Neural crest cell (in vitro differentiated cells): ENCODE results near the gene DENND1A. TPM values are rescaled to one million over a fixed set of nuclear protein-coding genes. Genes with fewer than 3 reads are reported as not detected.
"Not testable (repeated sequence)": the region's sequence is repeated elsewhere in the genome, so short reads cannot be mapped to it uniquely, and the experiment has no call there.

Experiments used
- DNase-seq: peaks from one replicate; pipeline ENCODE4 v3.0.0; 2021; ENCODE audit warnings: low read depth, mixed read lengths, low spot score
- H3K27ac Mint-ChIP-seq: one replicate; pipeline ENCODE4 v1.8.0; 2021; ENCODE audit warnings: mild to moderate bottlenecking, mixed read lengths; ENCODE audit not compliant: unreplicated experiment
- H3K27me3 Mint-ChIP-seq: 2 replicates; pipeline ENCODE4 v1.8.0; 2021; ENCODE audit warnings: low read depth, mild to moderate bottlenecking, mixed read lengths
- H3K36me3 Mint-ChIP-seq: 2 replicates; pipeline ENCODE4 v1.8.0; 2021; ENCODE audit warnings: low read depth, mild to moderate bottlenecking, mixed read lengths
- H3K4me1 Mint-ChIP-seq: 2 replicates; pipeline ENCODE4 v1.8.0; 2021; ENCODE audit warnings: mixed read lengths
- H3K4me3 Mint-ChIP-seq: one replicate; pipeline ENCODE4 v1.8.0; 2021; ENCODE audit warnings: mild to moderate bottlenecking, mixed read lengths
- H3K9me3 Mint-ChIP-seq: 2 replicates; pipeline ENCODE4 v1.8.0; 2021; ENCODE audit warnings: mixed read lengths
- CTCF ChIP-seq: fragments of 200-600 bp; sonication (generic); conservative IDR thresholded peaks from 2 replicates; pipeline ENCODE4 v1.5.0; 2021; ENCODE audit warnings: antibody characterized with exemption, mild to moderate bottlenecking
- total RNA-seq: library from RNA; stranded (reverse); gene quantifications from 2 replicates; pipeline ENCODE4 v1.2.1, GENCODE V29; 2021

The DENND1A gene
- total RNA-seq, 1 donor from 2014 or later = 17.8 TPM

DNA sequence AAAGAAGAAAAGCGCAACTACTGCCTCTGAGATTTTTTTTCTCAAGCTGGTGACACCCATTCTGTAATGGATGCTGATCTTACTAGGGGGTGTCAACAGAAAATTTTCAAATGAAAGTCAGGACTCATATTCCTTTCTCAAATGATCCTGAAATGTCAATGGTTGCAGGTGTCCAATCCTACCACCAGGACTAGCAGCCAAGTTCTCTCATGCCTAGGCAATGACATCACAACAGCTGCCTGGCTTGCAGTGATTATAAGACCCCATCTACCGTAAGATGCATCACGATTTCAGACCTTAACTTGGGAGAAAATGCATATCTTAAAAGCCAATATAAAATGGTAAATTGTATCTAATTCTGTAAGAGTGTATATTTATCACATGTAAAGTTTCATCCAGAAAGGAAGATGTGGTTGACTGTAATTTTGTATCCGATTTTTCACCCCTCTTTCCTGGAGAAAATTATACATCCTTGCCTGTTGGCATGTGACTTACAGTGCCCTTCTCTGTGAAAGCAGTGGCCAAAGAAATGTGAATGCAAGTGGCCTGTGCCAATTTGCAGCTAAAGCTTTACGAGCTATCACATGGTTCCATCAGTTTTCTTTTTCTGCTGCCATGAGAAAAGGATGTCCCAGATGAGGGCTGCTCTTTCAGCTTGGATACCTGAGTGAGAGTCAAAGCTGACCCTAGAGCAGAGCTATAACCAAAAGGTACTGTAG, 104.4 kb downstream of the DENND1A start:
- no peaks in the 10 kb centered on the region for H3K27me3 Mint-ChIP-seq
- peak; percentile 33 for TF ChIP-seq CTCF
- H3K27ac Mint-ChIP-seq = no peak overlapping the region
- no peak for DNase-seq
- H3K9me3 Mint-ChIP-seq = peaks cover 20% of the 10 kb centered on the region
- peaks cover 29% of the 10 kb centered on the region for H3K36me3 Mint-ChIP-seq
- peaks cover 7% of the 10 kb centered on the region for H3K4me1 Mint-ChIP-seq
- H3K4me3 Mint-ChIP-seq = no peak overlapping the region

GRCh38 chr9:123823194-123823947, 106.6 kb downstream of the DENND1A start:
- no peaks in the 10 kb centered on the region for H3K27me3 Mint-ChIP-seq
- no peak overlapping the region for H3K27ac Mint-ChIP-seq
- TF ChIP-seq CTCF = no peak

DNA sequence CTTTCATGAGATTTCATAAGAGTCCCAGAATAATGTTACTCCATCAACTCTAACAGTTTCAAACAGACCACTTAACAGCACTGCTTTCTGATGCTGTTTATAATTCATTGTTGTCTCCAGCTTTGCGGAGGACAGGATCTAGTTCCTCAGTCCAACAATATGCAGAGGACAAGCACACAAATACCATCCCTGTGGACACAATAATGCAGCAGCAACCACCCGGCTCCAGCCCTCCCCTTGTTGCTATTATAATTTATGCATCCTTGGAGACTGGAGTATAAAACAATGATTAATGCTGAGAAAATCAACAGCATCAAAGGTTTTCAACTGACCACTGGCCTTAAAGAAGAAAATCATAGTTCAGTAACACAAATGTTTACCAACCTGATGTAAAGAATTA, 108.3 kb downstream of the DENND1A start:
- peaks cover 2% of the 10 kb centered on the region for H3K36me3 Mint-ChIP-seq
- H3K27me3 Mint-ChIP-seq = no peaks in the 10 kb centered on the region
- no peak for DNase-seq

More at GRCh38 chr9:123823194-123823947, 106.6 kb downstream of the DENND1A start:
- Mint-ChIP-seq H3K9me3 (peaks cover 6% of the 10 kb centered on the region), H3K4me3 (no peak overlapping the region), H3K36me3 (peaks cover 13% of the 10 kb centered on the region), H3K4me1 (peaks cover 7% of the 10 kb centered on the region)
- no peak for DNase-seq

DNA sequence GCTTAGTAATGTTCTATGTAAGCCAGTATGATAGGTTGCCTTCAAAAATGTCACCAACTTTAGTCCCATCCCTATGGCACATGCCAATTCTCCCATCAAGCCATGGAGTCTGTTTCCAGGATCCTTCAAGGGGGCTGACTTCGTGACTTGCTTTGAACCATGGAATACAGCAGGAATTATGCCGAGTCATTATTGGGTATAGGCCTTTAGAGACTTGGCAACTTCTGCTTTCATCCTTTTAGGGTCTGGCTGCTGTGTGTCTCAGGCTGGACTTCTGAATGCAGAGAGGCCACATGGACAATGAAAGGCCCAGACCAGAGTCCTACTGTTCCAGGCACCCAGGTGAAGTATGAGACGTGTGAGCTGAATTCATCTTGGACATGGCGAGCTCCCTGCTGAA, 109.8 kb downstream of the DENND1A start:
- no peak for DNase-seq
- no peak for TF ChIP-seq CTCF
- no peaks in the 10 kb centered on the region for H3K36me3 Mint-ChIP-seq
- peaks cover 10% of the 10 kb centered on the region for H3K4me1 Mint-ChIP-seq
- no peaks in the 10 kb centered on the region for H3K9me3 Mint-ChIP-seq
- no peak overlapping the region for H3K4me3 Mint-ChIP-seq
- H3K27ac Mint-ChIP-seq = no peak overlapping the region
- H3K27me3 Mint-ChIP-seq = no peaks in the 10 kb centered on the region

More for the DNA sequence above, 108.3 kb downstream of the DENND1A start:
- Mint-ChIP-seq H3K27ac (no peak overlapping the region), H3K4me1 (peaks cover 7% of the 10 kb centered on the region), H3K9me3 (no peaks in the 10 kb centered on the region), H3K4me3 (no peak overlapping the region)
- no peak for TF ChIP-seq CTCF

GRCh38 chr9:123816817-123817472, 113.0 kb downstream of the DENND1A start:
- peaks cover 16% of the 10 kb centered on the region for H3K4me1 Mint-ChIP-seq
- no peaks in the 10 kb centered on the region for H3K27me3 Mint-ChIP-seq
- H3K36me3 Mint-ChIP-seq = no peaks in the 10 kb centered on the region
- no peak overlapping the region for H3K4me3 Mint-ChIP-seq
- no peak for TF ChIP-seq CTCF
- no peaks in the 10 kb centered on the region for H3K9me3 Mint-ChIP-seq
- H3K27ac Mint-ChIP-seq = no peak overlapping the region
- no peak for DNase-seq

DNA sequence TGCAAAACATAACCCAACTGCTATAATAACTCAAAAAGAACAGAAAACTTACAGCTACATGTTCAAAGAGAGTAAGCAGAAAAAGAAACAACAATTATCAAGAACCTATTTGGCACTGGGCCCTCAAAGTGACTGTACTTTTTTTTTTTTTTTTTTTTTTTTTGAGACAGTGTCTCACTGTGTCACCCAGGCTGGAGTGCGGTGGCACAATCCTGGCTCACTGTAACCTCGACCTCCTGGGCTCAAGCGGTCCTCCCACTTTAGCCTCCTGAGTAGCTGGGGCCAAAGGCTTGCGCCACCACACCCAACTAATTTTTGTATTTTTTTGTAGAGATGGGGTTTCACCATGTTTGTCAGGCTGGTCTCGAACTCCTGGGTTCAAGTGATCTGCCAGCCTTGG, 114.1 kb downstream of the DENND1A start:
- H3K9me3 Mint-ChIP-seq, H3K27ac Mint-ChIP-seq, DNase-seq, H3K4me3 Mint-ChIP-seq, H3K4me1 Mint-ChIP-seq, H3K27me3 Mint-ChIP-seq, H3K36me3 Mint-ChIP-seq: not testable (repeated sequence)
